Urothelium cell line (cell line): ENCODE results near the gene LCE1C.

Experiments
- DNase-seq: peaks from one replicate; pipeline ENCODE4 v3.0.0; 2011; ENCODE audit warnings: low spot score, mixed read lengths
- FAIRE-seq: peaks from 2 replicates; lab custom pipeline; 2011; peaks lifted over from hg19 to GRCh38; lab: Jason Lieb, UNC

Gene LCE1C, protein sequence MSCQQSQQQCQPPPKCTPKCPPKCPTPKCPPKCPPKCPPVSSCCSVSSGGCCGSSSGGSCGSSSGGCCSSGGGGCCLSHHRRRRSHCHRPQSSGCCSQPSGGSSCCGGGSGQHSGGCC

DNA sequence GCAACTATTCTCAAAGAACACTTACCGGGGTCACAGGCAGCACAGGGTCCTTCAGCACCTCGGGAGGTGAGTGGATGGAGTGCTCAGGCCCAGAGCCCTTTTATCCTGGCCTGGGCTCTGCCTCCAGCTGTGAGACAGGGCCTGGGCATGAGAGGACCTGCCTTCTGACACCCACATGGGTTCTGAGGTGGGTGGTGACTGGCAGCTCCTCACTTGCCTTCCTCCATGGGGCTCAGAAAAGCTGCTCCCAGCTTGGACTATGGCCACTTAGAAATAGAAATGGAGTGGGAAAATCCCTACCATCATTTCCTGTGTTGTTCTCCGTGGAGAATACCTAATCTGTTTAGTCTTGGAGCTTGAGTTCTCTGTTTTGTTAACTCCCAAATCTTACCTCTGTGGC is at the start of gene LCE1C:
Gene LCE1C, minus strand, starts transcription at position 76 of the 400 bp plus-strand sequence. CDS start 1,173 bp downstream, outside the sequence.
- no peak for FAIRE-seq

DNA sequence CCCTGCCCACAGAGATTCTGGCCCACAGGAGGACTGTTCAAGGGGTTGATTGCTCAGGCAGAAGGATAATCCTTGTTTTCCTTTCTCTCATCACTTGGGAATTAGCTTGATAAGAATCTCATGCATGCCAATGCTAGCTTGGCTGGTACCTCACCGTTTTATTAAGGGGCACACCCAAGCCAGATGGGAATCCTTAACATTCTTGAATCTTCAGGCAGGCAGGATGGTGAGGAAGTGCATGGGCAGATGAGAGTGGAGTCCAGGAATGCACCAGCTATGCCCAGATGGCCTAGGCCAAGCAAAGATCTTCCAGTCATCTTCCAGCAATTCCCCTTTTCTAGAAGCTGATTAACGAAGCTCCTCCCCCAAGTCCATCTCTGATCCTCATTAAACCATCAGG is 49.2 kb upstream of the LCE1C start:
- FAIRE-seq (no peak), DNase-seq (no peak)

More for the DNA sequence above, at the start of gene LCE1C:
- DNase-seq, result no peak

DNA sequence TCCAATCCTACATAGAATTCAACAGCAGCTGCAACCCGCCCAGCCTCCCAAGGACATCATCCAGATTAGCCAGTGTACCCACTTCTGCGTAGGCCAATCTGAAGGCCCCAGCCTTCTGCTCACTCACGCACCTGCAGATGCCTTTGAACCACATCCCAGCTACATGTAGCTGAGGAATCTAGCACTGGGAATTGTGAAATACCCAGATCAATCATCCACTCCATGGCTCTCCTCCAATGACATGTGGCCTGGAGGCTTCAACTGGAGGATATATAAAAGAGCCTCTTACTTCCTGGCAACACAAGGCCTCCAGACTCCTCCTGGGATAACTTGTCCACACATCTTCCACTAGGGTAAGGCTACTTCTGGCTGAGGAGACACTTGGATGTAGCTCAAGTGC is 36.1 kb upstream of the LCE1C start, which contains the start of gene LCE6A:
Gene LCE6A, plus strand, starts transcription at position 301 of the 400 bp plus-strand sequence. CDS start 665 bp downstream, outside the sequence.
- no peak for DNase-seq
- no peak for FAIRE-seq

DNA sequence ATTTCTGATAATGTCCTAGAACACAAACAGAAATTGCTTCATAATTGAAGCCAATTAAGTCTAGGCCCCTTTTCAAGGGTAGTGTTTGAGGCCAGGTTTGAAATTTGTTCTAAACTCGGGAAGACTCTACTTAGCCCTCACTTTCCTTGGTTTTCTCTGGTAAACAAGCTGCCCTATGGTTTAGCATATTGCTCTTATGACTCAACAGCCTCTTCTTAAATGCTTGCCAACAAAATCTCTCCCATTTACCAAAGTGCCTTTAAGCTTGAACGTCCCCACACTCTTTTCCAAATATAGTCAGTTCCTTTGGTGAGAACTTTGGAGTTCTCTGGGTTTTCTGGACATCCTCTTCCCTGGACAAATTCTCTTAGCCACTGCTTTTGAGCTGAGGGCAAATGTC is 30.4 kb upstream of the LCE1C start:
- FAIRE-seq (no peak), DNase-seq (no peak)

DNA sequence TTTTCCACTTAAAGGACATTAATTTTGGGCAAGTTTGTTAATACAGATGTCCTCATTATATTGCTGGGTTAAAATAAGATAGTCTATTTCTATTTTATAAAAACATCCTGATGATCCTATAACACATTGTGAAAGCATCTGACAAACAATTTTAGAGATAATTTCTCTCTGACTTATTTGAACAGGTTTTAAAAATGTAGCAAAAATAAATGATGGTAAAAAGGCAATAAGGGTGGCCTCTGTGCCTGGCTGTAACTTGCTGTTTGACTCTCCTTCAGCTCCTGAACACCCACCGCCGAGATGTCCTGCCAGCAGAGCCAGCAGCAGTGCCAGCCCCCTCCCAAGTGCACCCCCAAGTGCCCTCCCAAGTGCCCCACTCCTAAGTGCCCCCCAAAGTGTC is 20.7 kb upstream of the LCE1C start, which contains the start of gene LCE1A:
Gene LCE1A, plus strand, starts transcription at position 301 of the 400 bp plus-strand sequence. Its CDS starts 0 bp downstream, at position 301.
- DNase-seq, result no peak
- no peak for FAIRE-seq

DNA sequence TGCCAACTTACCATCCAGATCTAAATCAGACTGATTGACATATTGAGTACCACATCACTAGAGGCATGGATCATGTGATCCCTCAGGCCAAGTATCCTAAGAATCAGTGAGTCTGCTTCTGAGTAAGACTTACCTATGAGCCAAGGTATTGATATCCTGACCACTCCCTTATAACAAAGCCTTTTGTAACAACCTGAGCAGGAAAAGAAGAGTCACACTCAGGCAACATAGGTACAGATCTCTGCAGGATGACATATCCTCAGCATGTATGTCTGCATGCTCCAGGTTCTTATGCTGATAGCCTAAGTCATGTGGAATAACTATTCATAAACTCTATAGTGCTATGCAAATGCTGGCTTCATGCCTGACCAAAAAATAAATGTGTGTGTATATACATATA is 18.5 kb upstream of the LCE1C start:
- no peak for FAIRE-seq
- DNase-seq, result no peak

DNA sequence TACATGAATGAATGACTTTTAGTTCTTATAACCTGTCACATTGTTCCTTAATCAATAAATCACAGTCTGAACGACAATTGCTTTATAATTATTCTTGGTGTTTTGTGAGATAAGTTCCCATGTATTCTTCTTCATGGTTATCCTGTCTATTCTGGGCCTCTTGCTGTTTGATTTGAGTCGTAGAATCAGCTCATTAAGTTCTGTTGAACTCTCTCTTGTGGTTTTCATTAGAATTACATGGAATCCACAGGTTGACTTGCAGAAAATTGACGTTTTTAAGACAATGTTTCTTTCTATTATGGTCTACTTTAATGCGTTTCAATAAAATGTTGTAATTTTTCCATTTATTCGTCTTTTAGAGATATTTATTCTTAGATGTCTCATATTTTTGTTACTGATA is 16.8 kb upstream of the LCE1C start:
- FAIRE-seq, result no peak
- no peak for DNase-seq

DNA sequence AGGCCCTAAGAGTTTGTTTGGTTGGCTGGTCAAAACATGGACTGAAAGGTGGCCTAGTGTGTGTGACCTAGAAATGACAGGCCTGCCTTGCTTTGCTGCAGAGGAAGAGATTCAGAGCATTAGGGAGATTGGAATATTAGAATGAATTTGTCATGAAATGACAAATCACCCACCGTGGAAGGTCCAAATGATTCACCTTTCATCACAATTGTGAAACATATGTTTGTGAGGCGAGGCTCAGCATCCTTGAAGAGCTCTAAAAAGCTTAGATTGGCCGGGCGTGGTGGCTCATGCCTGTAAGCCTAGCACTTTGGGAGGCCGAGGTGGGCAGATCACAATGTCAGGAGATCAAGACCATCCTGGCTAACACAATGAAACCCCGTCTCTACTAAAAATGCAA is 10.9 kb upstream of the LCE1C start:
- FAIRE-seq (no peak), DNase-seq (no peak)

DNA sequence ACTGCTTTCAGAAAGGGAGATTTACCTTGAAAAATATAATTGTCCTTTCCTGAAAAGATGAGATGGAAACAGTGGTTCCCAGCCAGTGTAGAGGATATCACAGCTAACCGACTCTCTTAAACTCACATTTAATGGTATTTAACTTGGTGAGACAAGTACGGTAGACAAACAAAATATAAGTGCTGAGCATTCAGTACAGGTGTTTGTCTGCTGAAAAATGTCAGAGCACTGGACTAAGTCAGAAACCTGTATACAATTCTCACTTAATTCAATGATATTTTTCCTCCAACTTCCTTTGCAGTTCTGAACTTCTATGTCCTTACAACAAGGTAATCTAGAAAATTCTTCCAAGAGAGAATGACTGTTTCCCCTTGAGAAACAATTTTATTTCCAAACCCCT is 5.2 kb upstream of the LCE1C start, which contains the start of gene LCE1B:
Gene LCE1B, plus strand, starts transcription at position 301 of the 400 bp plus-strand sequence. CDS start 476 bp downstream, outside the sequence.
- DNase-seq, result no peak
- no peak for FAIRE-seq

DNA sequence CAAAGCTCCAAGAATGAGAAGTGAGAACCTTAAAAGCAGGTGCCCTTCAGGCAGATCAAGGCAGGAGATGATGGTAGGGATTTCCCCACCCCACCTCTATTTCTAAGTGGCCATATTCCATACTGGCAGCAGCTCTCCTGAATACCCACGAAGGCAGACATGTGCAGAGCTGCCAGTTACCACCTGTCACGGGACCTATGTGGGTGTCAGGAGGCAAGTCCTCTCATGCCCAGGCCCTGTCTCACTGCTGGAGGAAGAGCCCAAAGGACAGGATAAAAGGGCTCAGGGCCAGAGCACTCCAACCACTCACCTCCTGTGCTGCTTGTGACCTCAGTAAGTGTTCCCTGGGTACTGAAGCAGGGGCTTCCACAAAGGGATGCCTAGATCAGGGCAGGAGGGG is 4.6 kb upstream of the LCE1C start:
- no peak for FAIRE-seq
- DNase-seq, result no peak

DNA sequence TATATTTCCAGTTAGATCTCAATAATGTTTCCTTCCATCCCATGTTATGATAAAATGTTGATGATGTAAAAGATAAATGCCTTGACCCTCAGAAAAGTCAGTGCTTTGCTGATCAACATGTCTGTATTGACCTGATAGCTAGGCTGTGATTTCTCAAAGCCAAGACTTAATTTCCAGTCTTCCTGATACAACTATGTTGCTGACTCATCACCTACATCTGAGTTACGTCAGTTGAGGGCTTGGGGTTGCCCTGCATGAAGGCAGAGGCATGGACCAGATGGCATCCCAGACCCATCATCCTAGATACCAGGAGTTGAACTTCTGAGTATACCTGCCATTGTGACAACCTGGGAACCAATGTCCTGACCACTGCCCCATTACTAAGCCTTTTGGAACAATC is 5.1 kb downstream of the LCE1C start:
- DNase-seq (no peak), FAIRE-seq (no peak)

DNA sequence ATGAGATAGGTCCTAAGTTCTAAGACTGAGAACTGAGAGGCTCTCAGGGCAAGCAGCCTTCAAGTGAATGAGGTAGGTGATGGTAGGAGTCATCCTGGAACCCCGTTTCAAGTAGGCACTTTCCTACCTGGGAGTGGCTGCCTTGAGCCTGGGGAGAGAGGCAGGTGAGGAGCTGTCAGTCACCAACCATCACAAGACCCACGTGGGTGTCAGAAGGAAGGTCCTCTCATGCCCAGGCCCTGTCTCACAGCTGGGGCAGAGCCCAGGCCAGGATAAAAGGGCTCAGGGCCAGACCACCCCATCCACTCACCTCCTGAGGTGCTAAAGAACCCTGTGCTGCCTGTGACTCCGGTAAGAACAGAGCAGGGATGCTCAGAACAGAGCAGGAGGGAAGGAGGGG is 10.0 kb downstream of the LCE1C start, which contains the start of gene LCE1D:
Gene LCE1D, plus strand, starts transcription at position 301 of the 400 bp plus-strand sequence. CDS start 1,074 bp downstream, outside the sequence.
- FAIRE-seq, result no peak

DNA sequence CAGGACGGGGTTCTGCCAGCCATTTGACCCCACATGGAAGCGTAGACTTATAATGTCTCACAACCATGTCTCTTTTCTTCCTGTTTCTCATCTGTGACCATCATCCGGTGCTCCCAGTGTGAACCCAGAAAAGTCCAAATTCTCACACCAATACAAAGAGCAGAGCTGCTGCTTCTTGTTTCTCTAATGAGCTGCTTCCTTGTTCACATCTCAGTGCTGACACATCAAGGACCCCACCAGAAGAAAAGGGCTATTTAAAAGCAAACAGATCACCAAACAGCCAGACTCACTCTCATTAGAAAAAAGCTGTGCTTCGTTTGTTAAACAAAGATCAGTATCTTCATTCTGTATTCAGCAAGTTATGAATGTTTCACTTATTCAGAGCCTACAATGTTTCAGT is 10.8 kb downstream of the LCE1C start:
- FAIRE-seq (no peak), DNase-seq (no peak)

More for the DNA sequence above, 10.0 kb downstream of the LCE1C start, which contains the start of gene LCE1D:
- no peak for DNase-seq

DNA sequence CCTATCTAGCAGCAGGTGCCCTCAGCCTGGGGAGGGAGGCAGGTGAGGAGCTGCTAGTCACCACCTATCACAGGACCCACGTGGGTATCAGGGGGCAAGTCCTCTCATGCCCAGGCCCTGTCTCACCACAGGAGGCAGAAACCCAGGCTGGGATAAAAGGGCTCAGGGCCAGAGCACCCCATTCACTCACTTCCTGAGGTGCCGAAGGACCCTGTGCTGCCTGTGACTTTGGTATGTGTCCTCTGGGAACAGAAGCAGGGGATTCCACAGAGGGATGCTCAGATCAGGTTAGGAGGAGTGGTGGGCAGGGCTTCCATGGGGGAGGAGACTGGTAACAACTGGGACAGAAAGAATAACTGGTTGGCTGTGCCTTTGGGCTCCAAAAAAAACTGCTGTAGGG is 20.4 kb downstream of the LCE1C start, which contains the start of gene LCE1E:
Gene LCE1E, plus strand, starts transcription at position 181 of the 400 bp plus-strand sequence. CDS start 1,043 bp downstream, outside the sequence.
- DNase-seq, result no peak

DNA sequence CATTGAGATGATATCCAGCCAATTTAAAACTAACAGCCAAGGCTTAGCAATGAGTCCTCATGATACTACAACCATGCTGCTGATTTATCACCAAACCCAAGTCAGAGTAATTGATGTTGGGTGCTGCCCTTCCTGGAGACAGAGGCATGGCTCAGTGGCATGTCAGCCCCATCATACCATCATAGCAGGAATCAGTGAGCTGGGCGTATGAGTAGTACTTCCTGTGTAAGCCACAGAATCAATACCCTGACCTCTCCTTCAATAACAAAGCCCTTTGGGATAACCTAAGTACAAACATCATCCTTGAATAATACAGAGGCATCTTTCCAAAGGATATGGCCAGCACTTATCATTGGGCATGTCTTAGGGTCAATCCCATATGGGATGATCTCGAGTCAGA is 23.4 kb downstream of the LCE1C start:
- peak; percentile 37 for FAIRE-seq
- no peak for DNase-seq

More for the DNA sequence above, 20.4 kb downstream of the LCE1C start, which contains the start of gene LCE1E:
- FAIRE-seq, result no peak

DNA sequence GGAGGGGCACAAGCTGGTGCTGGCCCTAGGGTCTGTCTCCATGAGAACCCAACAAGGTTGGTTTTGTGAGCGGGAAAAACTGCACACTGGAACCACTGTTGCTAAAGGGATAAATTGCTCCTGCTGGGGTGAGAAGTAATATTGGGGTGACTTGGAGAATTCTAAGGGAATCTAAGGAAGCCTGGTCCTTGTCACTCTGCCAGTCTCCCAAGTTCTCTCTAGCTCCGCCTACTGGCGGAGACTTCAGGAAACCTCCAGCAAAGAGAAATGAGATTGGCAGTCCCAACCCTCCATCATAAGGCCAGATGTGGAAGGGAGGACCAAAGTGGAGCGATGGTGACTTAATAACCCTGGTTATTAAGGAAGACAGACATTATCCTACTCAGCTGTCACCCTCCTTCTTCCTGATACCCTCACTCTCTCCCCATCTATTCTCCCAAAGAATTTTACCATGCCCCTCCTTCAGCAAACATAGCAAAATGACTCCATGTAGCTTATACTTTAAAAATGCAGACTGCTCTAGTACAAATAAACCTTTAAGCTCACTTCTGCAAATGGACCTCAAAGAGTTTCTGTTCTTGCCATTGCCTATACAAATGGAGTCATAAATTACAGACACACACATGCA is 28.8 kb downstream of the LCE1C start:
- DNase-seq (no peak), FAIRE-seq (no peak)

DNA sequence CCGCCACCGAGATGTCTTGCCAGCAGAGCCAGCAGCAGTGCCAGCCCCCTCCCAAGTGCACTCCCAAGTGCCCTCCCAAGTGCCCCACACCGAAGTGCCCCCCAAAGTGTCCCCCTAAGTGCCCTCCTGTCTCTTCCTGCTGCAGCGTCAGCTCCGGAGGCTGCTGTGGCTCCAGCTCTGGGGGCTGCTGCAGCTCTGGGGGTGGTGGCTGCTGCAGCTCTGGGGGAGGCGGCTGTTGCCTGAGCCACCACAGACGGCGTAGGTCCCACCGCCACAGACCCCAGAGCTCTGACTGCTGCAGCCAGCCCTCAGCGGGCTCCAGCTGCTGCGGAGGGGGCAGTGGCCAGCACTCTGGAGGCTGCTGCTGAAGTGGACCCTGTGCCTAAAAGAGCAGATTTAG is 30.1 kb downstream of the LCE1C start:
- FAIRE-seq (no peak), DNase-seq (no peak)

DNA sequence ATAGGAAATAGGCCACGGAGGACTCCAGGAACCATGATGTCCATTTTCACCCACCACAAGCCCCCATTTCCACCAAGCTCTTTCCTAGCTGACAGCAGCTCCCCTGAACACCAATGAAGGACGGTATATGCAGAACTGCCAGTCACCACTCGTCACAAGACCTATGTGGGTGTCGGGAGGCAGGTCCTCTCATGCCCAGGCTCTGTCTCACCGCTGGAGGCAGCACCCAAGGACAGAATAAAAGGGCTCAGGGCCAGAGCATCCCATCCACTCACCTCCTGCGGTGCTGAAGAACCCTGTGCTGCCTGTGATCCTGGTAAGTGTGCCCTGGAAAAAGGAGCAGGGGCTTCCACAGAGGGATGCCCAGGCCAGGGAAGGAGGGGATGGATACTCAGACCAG is 31.6 kb downstream of the LCE1C start, which contains the start of gene LCE1F:
Gene LCE1F, plus strand, starts transcription at position 266 of the 400 bp plus-strand sequence. CDS start 1,232 bp downstream, outside the sequence.
- FAIRE-seq, result no peak
- DNase-seq, result no peak

DNA sequence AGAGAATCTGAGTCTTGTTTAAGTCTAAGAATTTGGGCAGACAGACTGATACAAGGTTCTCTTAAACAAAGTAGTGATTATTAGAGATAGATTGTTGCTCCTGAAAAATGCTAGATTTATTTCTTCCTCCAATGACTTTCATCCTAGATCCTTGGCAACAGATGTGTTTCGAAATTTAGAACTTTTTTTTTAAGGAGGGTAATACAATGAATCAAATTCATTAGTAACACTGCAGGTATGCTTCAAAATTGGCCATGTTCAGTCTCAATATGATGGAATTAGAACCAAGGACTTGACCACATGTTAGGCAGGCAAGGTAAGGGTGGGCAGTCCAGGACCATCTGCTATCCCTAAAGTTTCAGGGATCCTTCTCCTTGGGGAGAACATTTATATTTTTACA is 36.0 kb downstream of the LCE1C start:
- FAIRE-seq (no peak), DNase-seq (no peak)

DNA sequence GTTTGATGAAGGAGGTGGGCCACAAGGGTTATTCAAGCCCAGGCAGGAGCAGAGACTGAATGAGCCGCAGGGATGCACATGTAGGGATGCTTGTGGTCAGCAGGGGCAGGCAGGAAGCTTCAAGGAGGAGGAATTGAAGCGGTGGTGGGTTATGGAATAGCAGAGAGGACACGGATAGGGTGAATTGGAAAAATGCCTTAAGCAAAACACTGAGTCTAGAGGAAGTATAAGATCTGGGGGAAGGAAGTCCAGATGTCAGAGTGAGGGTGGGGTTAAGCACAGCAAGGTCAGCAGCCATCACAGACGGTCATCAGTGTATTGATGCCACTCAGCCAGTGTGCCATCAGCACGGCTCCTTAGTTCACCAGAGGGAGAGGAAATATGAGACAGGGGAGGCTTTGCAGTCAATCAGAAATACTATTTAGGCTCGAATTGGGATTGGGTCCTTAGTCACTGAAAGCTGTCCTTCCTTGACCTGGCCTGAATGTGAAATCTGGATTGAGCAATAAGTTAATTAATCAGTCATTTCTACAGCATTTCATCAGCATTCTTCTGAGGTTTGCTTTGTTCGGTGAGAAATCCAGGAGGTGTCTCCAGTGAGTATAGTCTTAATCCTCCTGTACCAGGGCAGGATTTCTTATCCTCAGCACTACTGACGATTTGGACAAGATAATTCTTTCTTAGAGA is 37.5 kb downstream of the LCE1C start:
- no peak for DNase-seq
- FAIRE-seq, result no peak

DNA sequence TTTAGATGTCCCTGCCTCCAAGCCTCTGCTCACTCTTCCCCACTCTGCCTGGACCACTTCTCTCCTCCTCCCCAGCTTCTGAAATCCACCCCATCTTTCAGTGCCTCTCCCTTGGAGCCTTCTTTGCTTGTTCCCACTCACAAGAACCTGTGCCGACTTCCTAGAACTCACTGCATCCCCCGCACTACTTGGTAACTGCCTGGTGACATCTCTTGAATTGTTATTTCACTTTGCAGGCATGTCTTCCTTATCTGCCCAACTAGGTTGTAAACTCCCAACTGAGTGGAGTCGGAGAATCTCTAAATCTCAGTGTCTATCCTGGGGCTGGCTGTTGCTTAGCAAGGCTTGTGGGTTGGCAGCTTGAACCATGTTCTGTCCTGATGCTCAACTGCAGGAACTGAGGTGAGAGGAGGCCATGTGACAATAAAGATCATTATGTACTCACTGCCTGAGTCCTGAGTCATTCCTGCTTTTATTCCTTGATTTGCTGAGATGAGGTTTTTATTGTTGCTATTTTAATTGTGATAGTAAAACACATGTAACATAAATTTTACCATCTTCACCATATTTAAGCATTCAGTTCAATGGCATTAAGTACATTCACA is 44.7 kb downstream of the LCE1C start:
- FAIRE-seq (no peak), DNase-seq (no peak)
